ENCODE measurements around the gene APAF1.

Gene APAF1

DNA sequence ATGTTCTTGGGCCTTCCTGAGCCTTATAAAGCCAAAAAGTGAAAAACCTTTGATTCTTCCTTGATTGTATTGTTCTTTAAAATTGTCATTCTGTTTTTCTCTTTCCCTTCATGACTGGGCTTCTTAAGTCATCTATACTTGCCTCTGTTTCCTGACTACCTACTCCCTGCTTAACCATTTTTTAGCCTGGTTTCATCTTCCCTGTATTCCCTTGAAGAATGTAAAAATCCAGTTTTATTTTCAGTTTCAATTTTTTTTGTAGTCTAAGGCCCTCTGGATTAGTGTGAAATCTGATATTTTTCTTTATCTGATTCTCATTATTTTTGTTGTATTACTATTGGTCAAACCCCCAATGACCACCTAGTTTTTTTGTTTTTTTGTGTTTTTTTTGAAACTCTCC is 46.3 kb downstream of the APAF1 start:
- DNase-seq (ENCODE audit: low read depth), result no peak
- TF ChIP-seq, protein P1, sequence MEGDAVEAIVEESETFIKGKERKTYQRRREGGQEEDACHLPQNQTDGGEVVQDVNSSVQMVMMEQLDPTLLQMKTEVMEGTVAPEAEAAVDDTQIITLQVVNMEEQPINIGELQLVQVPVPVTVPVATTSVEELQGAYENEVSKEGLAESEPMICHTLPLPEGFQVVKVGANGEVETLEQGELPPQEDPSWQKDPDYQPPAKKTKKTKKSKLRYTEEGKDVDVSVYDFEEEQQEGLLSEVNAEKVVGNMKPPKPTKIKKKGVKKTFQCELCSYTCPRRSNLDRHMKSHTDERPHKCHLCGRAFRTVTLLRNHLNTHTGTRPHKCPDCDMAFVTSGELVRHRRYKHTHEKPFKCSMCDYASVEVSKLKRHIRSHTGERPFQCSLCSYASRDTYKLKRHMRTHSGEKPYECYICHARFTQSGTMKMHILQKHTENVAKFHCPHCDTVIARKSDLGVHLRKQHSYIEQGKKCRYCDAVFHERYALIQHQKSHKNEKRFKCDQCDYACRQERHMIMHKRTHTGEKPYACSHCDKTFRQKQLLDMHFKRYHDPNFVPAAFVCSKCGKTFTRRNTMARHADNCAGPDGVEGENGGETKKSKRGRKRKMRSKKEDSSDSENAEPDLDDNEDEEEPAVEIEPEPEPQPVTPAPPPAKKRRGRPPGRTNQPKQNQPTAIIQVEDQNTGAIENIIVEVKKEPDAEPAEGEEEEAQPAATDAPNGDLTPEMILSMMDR (conservative IDR thresholded peaks at IDR 0.05; ENCODE audit: low read length), result no peak
- no peak overlapping the region for H3K4me3 ChIP-seq (ENCODE audit: low read length)

DNA sequence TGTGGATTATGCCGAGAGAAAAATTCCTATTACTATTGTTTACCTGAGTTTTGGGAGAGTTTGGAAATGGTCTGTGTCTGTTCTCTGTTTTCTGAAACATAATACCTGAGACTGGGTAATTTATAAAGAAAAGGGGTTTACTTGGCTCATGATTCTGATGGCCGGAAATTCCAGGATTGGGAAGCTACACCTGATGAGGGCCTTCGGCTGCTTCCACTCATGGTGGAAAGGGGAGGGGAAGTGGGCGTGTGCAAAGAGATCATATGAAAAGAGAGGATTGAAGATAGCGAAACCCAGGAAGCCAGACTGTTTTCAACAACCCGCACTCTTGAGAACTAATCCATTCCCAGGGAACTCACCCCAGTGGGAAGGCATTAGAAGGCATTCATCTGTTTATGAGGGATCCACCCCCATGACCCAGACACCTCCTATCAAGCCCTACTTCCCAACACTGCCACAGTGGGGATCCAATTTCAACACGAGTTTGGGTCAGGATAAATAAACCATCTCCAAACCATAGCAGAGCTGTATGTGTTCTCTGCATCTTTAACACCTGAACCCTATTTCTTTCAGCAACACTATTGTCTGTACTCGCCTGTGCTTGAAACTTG is 51.1 kb downstream of the APAF1 start:
- DNase-seq (ENCODE audit: low read depth), result no peak
- no peak overlapping the region for H3K4me3 ChIP-seq (ENCODE audit: low read length)
- TF ChIP-seq, protein P1 (conservative IDR thresholded peaks at IDR 0.05; ENCODE audit: low read length), result no peak

DNA sequence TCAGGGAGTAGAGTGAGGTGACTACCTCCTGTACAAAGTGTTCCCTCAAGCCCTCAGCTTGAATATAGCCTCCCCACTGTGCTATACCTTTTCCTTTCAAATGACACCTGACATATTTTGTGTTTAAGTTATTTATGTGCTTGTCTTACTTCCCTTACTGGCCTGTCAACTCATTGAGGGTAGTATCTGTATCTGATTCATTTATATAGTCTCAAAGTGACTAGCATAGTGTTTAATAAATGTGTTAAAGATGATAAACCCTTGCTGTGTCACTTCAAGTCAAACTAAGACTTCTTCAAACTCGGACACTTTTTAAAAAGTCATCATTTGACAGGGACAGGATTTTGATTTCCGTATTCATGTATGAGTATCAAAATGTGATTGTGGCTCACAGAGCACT is 52.1 kb downstream of the APAF1 start:
- TF ChIP-seq, protein P1 (conservative IDR thresholded peaks at IDR 0.05; ENCODE audit: low read length), result no peak
- H3K4me3 ChIP-seq (ENCODE audit: low read length), result no peak overlapping the region

DNA sequence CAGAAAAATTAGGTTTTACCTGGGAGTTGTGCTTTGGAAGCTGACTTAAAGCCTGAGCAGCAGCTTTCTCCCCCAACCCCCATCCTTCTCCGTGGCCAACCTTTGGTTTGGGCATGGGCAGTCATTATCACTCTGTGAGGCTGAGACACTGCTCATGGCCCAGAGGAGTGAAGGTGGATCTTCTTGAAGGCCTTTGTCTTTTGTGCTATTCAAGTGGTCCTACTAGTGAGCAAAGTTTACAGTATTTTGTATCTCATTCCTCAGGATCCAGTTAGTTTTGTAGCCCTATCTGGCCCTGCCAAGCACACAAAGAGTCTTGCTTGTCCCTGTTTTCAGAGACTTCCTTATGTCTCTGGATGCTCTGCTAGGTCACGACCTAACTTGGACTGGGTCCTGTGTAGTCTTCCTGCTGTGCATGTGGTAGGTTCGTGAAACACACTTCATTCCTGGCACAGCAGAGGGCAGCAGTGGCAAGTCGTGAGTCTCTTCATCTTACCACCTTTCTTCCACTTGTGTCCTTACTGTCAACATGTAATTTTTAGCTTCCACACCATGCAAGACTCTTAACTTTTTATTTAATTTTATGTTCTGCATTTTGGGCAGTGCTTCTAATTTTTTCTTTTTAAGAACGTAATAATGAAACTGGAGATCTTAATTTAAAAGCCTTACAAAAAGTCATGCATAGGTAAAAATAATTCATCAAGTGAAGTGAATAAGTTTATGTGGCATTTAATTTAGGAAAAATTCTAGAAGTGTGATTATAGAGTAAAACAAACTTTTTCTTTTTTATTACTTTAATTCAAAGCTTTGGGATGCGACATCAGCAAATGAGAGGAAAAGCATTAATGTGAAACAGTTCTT is 53.7 kb downstream of the APAF1 start:
- H3K4me3 ChIP-seq (ENCODE audit: low read length), result no peak overlapping the region
- DNase-seq (ENCODE audit: low read depth), result peak; percentile 72
- TF ChIP-seq, protein P1 (conservative IDR thresholded peaks at IDR 0.05; ENCODE audit: low read length), result peak; percentile 80

More for the DNA sequence above, 52.1 kb downstream of the APAF1 start:
- DNase-seq (ENCODE audit: low read depth), result no peak

DNA sequence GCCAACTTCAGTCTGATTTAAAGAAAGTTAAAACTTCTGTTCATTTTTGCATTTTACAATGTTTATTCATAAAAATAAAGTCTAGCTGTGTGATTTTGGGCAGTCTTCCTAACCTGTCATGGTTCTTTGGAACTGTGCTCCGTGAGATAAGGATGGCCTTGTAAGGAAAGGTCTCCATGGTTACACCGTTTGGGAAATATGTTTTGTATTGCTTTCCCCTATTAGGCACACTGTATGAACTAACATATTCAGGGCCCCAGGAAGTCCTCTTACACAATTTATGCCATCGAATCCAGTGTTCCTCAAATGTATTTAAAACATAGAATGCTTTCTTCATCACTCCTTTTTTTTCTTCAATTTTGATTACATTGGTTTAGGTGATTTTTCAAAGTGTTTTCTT is 54.5 kb downstream of the APAF1 start:
- H3K4me3 ChIP-seq (ENCODE audit: low read length), result no peak overlapping the region
- TF ChIP-seq, protein P1 (conservative IDR thresholded peaks at IDR 0.05; ENCODE audit: low read length), result no peak
- peak; percentile 20 for DNase-seq (ENCODE audit: low read depth)

DNA sequence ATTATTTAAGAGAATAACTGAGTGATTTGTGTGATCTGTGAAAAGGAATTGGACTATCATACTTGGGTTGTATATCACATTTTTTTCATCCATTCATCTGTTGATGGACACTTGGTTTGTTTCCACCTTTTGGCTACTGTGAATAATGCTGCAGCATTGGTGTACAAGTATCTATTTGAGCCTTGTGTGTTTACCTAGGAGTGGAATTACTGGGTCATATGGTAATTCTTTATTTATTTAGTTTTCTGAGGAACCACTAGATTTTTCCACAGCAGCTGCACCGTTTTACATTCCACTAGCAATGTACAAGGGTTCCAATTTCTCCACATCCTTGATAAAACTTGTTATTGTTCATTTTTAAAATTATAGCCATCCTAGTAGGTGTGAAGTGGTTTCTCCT is 56.1 kb downstream of the APAF1 start:
- TF ChIP-seq, protein P1 (conservative IDR thresholded peaks at IDR 0.05; ENCODE audit: low read length), result no peak
- DNase-seq (ENCODE audit: low read depth), result no peak
- no peak overlapping the region for H3K4me3 ChIP-seq (ENCODE audit: low read length)

DNA sequence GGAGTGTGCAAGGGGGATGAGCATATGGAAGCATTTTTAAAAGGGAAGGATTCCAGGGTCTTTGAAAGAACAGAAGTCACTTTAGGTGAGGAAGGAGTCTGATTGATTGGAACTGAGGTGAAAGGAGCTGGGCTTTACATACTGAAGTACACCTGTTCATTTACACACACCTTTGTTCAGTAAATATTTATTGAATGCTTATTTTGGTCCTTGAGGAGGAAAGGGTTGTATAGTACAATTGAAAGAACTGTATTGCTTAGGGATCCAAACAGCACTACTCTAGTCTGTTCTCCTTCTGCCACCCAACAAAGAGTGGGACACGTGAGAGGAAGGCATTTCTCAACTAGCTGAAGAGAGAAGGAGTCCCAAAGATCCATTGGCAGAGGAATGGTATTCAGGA is 63.9 kb downstream of the APAF1 start:
- no peak for DNase-seq (ENCODE audit: low read depth)
- TF ChIP-seq, protein P1 (conservative IDR thresholded peaks at IDR 0.05; ENCODE audit: low read length), result no peak
- H3K4me3 ChIP-seq (ENCODE audit: low read length), result no peak overlapping the region

All from AG10803 (cell line).